HEK293 (cell line): Measurements from ENCODE around the gene GNB2.

Source experiments
- CTCF ChIA-PET: fragments of 350-600 bp; formaldehyde crosslinking; extraction: SDS; loops from one replicate; lab custom pipeline; 2021; ENCODE audit warnings: antibody characterized with exemption; lab: Yijun Ruan, JAX
- POLR2A ChIA-PET: fragments of 300-600 bp; formaldehyde crosslinking; extraction: SDS; loops from one replicate; lab custom pipeline; 2020; ENCODE audit warnings: antibody characterized with exemption, inconsistent platforms; lab: Yijun Ruan, JAX
- H3K27ac ChIP-seq: fragments of 200-500 bp; sonication (Bioruptor generic); 2 replicates; pipeline ENCODE4 v1.5.1; 2014; ENCODE audit warnings: low read depth, low read length, control low read depth, inconsistent platforms; ENCODE audit errors: extremely low read depth
- H3K36me3 ChIP-seq, 2 experiments: fragments of 200-500 bp in 1 of 2; sonication (Bioruptor generic) in 1 of 2; 1 replicate in 1 of 2; 2 replicates in 1 of 2; pipeline ENCODE4 v1.5.1; 2014 to 2017; ENCODE audit warnings: inconsistent platforms in 2 of 2, low read length in 2 of 2; ENCODE audit not compliant: control insufficient read depth in 2 of 2, insufficient read depth in 1 of 2
- H3K4me1 ChIP-seq: fragments of 200-500 bp; sonication (Bioruptor generic); 2 replicates; pipeline ENCODE4 v1.5.1; 2014; ENCODE audit warnings: mild to moderate bottlenecking, low read length, inconsistent platforms; ENCODE audit not compliant: control insufficient read depth, insufficient read depth
- H3K4me3 ChIP-seq: 2 replicates; pipeline ENCODE4 v1.5.1; 2011; ENCODE audit warnings: low read depth, mild to moderate bottlenecking, control low read depth, low read length, moderate library complexity
- H3K9me3 ChIP-seq: fragments of 200-500 bp; sonication (Bioruptor generic); 2 replicates; pipeline ENCODE4 v1.5.1; 2014; ENCODE audit warnings: low read depth, low read length, inconsistent platforms; ENCODE audit not compliant: control insufficient read depth, insufficient read depth
- BCL11A ChIP-seq: fragments of 450-650 bp; formaldehyde crosslinking; IDR thresholded peaks from 2 replicates; pipeline ENCODE4 v1.5.1; 2016; ENCODE audit warnings: low read depth, missing biosample characterization, missing genetic modification characterization
- EGR2 ChIP-seq: fragments of 450-650 bp; formaldehyde crosslinking; IDR thresholded peaks from 2 replicates; pipeline ENCODE4 v1.5.1; 2016; ENCODE audit warnings: low read depth, missing biosample characterization, missing genetic modification characterization
- HIC1 ChIP-seq: fragments of 450-650 bp; formaldehyde crosslinking; IDR thresholded peaks from 2 replicates; pipeline ENCODE4 v1.5.1; 2016; ENCODE audit warnings: missing biosample characterization, missing genetic modification characterization
- KLF8 ChIP-seq: fragments of 450-650 bp; formaldehyde crosslinking; IDR thresholded peaks from 2 replicates; pipeline ENCODE4 v1.5.1; 2016; ENCODE audit warnings: missing biosample characterization, missing genetic modification characterization
- PATZ1 ChIP-seq: fragments of 450-650 bp; formaldehyde crosslinking; IDR thresholded peaks from 2 replicates; pipeline ENCODE4 v1.5.1; 2016; ENCODE audit warnings: missing biosample characterization, missing genetic modification characterization
- REST ChIP-seq: fragments of 450-650 bp; formaldehyde crosslinking; IDR thresholded peaks from 2 replicates; pipeline ENCODE4 v1.5.1; 2016; ENCODE audit warnings: missing biosample characterization, missing genetic modification characterization
- SCRT2 ChIP-seq: fragments of 450-650 bp; formaldehyde crosslinking; IDR thresholded peaks from 2 replicates; pipeline ENCODE4 v1.5.1; 2016; ENCODE audit warnings: missing biosample characterization, missing genetic modification characterization
- SP2 ChIP-seq: fragments of 450-650 bp; formaldehyde crosslinking; IDR thresholded peaks from 2 replicates; pipeline ENCODE4 v1.5.1; 2016; ENCODE audit warnings: missing biosample characterization, missing genetic modification characterization
- SP3 ChIP-seq: fragments of 450-650 bp; formaldehyde crosslinking; IDR thresholded peaks from 2 replicates; pipeline ENCODE4 v1.5.1; 2016; ENCODE audit warnings: missing biosample characterization, missing genetic modification characterization
- TCF7L2 ChIP-seq: IDR thresholded peaks from 2 replicates; pipeline ENCODE4 v1.6.1; 2011; ENCODE audit warnings: low read depth, mild to moderate bottlenecking, inconsistent platforms, low read length, moderate library complexity, borderline replicate concordance
- ZBTB17 ChIP-seq: fragments of 450-650 bp; formaldehyde crosslinking; IDR thresholded peaks from 2 replicates; pipeline ENCODE4 v1.5.1; 2016; ENCODE audit warnings: missing biosample characterization, missing genetic modification characterization
- ZEB2 ChIP-seq: fragments of 450-650 bp; formaldehyde crosslinking; IDR thresholded peaks from 2 replicates; pipeline ENCODE4 v1.5.1; 2016; ENCODE audit warnings: missing biosample characterization, missing genetic modification characterization
- ZFHX2 ChIP-seq: fragments of 450-650 bp; formaldehyde crosslinking; conservative IDR thresholded peaks from 2 replicates; pipeline ENCODE4 v1.5.1; 2016; ENCODE audit warnings: missing biosample characterization, missing genetic modification characterization
- ZNF114 ChIP-seq: fragments of 450-650 bp; formaldehyde crosslinking; IDR thresholded peaks from 2 replicates; pipeline ENCODE4 v1.5.0; 2017; ENCODE audit warnings: missing biosample characterization, missing genetic modification characterization
- ZNF18 ChIP-seq: fragments of 450-650 bp; formaldehyde crosslinking; IDR thresholded peaks from 2 replicates; pipeline ENCODE4 v1.5.1; 2016; ENCODE audit warnings: missing biosample characterization, missing genetic modification characterization
- ZNF184 ChIP-seq: fragments of 450-650 bp; IDR thresholded peaks from 2 replicates; pipeline ENCODE4 v1.5.1; 2018; ENCODE audit warnings: missing biosample characterization, mild to moderate bottlenecking, missing genetic modification characterization
- ZNF280D ChIP-seq: fragments of 450-650 bp; formaldehyde crosslinking; IDR thresholded peaks from 2 replicates; pipeline ENCODE4 v1.5.1; 2016; ENCODE audit warnings: missing biosample characterization, missing genetic modification characterization
- ZNF350 ChIP-seq: fragments of 450-650 bp; formaldehyde crosslinking; IDR thresholded peaks from 2 replicates; pipeline ENCODE4 v1.5.0; 2017; ENCODE audit warnings: missing biosample characterization, mild to moderate bottlenecking, missing genetic modification characterization
- ZNF404 ChIP-seq: fragments of 450-650 bp; formaldehyde crosslinking; IDR thresholded peaks from 2 replicates; pipeline ENCODE4 v1.5.1; 2017; ENCODE audit warnings: missing biosample characterization, missing genetic modification characterization
- ZNF510 ChIP-seq: fragments of 450-650 bp; formaldehyde crosslinking; IDR thresholded peaks from 2 replicates; pipeline ENCODE4 v1.5.1; 2018; ENCODE audit warnings: mild to moderate bottlenecking, missing genetic modification characterization, missing biosample characterization; ENCODE audit not compliant: insufficient replicate concordance
- ZNF555 ChIP-seq: fragments of 450-650 bp; formaldehyde crosslinking; conservative IDR thresholded peaks from 2 replicates; pipeline ENCODE4 v1.5.1; 2017; ENCODE audit warnings: missing biosample characterization, mild to moderate bottlenecking, missing genetic modification characterization, inconsistent platforms
- ZNF558 ChIP-seq: fragments of 450-650 bp; formaldehyde crosslinking; IDR thresholded peaks from 2 replicates; pipeline ENCODE4 v1.5.1; 2016; ENCODE audit warnings: missing biosample characterization, missing genetic modification characterization
- ZNF658 ChIP-seq: fragments of 450-650 bp; formaldehyde crosslinking; IDR thresholded peaks from 2 replicates; pipeline ENCODE4; 2016; ENCODE audit warnings: missing biosample characterization, missing genetic modification characterization
- ZSCAN23 ChIP-seq: fragments of 450-650 bp; formaldehyde crosslinking; IDR thresholded peaks from 2 replicates; pipeline ENCODE4 v1.5.1; 2016; ENCODE audit warnings: missing biosample characterization, missing genetic modification characterization

Gene GNB2

GRCh38 chr7:100641860-100642533 lies 31.5 kb upstream of the GNB2 start:
- ChIA-PET POLR2A (no interaction called here), CTCF (interaction anchor here (0.8 kb wide), 1 partner anchor 12 kb away, joined by 3 read pairs; no protein-coding TSS in a partner anchor)
- H3K36me3 ChIP-seq: no peaks in the 10 kb centered on the region
- no peak for TF ChIP-seq ZNF658
- TF ChIP-seq REST (tag by site-specific recombination): no peak
- TF ChIP-seq SCRT2 (tag by site-specific recombination): no peak
- no peak for TF ChIP-seq BCL11A (tag by site-specific recombination)
- TF ChIP-seq ZNF184: no peak
- TF ChIP-seq ZNF114 (tag by site-specific recombination): no peak
- TF ChIP-seq TCF7L2: no peak
- TF ChIP-seq ZNF18 (tag by site-specific recombination): no peak
- TF ChIP-seq ZBTB17 (tag by site-specific recombination): no peak
- TF ChIP-seq ZSCAN23 (tag by site-specific recombination): no peak
- no peak for TF ChIP-seq ZNF280D
- TF ChIP-seq ZNF558: no peak
- TF ChIP-seq ZNF555 (tag by site-specific recombination): no peak
- no peak for TF ChIP-seq ZNF510 (tag by site-specific recombination)
- no peak for TF ChIP-seq ZEB2
- no peaks in the 10 kb centered on the region for H3K4me1 ChIP-seq
- H3K27ac ChIP-seq: no peak overlapping the region
- no peaks in the 10 kb centered on the region for H3K9me3 ChIP-seq
- H3K4me3 ChIP-seq: no peak overlapping the region

GRCh38 chr7:100642534-100642907 lies 31.0 kb upstream of the GNB2 start:
- Histone ChIP-seq H3K27ac (no peak overlapping the region), H3K9me3 (no peaks in the 10 kb centered on the region), H3K4me1 (no peaks in the 10 kb centered on the region), H3K36me3 (no peaks in the 10 kb centered on the region), H3K4me3 (no peak overlapping the region)
- ChIA-PET CTCF (no interaction called here), POLR2A (no interaction called here)
- TF ChIP-seq PATZ1 (tag by site-specific recombination) (0 out of 2 replicates have a peak, but pooled peaks have one; percentile 26), HIC1 (peak; percentile 49; the same call in 1 of the 2 replicates), SP2 (peak; percentile 40), ZNF404 (tag by site-specific recombination) (no peak), SP3 (tag by site-specific recombination) (peak; percentile 65), KLF8 (tag by site-specific recombination) (peak; percentile 41; the same call in 1 of the 2 replicates), ZNF350 (no peak), EGR2 (tag by site-specific recombination) (peak; percentile 91), ZFHX2 (tag by site-specific recombination) (peak; percentile 89)
